GM18868 (cell line): ENCODE data around the gene RFXANK.

Experiments
- ATAC-seq: cut with Tn5 transposase; IDR thresholded peaks from one replicate; pipeline ENCODE4 v1.9.1; 2021; ENCODE audit warnings: mild to moderate bottlenecking, moderate library complexity; ENCODE audit not compliant: unreplicated experiment

RFXANK gene

GRCh38 chr19:19226663-19227062, 34.6 kb downstream of the RFXANK start:
- no peak for ATAC-seq

GRCh38 chr19:19227217-19227616, 35.2 kb downstream of the RFXANK start:
- no peak for ATAC-seq

DNA sequence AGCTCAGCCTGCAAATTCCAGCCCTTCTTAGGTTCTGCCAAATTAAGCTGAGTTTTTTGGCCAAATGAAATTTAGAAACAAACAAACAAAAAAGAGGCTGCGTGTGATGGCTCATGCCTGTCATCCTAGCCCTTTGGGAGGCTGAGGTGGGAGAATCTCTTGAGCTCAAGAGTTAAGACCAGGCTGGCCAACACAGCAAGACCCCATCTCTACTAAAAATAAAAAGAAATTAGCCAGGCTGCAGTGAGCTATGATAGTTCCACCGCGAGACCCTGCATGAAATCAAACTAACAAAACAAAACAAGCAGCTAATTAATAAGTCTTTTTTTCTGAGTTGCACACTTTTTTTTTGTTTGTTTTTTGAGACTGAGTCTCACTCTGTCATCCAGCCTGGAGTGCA, 37.6 kb downstream of the RFXANK start:
- no peak for ATAC-seq

DNA sequence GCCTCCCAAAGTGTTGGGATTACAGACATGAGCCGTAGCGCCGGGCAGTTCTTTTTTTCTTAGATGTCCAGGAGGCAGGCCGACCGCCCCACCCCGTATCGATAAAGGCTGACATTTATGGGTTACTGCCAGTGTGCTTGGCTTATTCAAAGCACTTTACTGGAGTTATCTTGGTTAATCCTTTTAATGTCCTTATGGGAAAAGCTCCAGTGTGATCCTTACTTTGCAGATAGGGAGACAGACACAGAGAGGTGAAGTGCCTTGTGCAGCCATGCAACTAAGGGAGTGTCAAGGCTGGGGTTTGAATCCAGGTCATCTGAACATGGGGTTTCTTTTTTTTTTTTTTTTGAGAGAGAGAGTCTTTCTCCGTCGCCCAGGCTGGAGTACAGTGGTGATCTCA, 38.9 kb downstream of the RFXANK start:
- no peak for ATAC-seq

DNA sequence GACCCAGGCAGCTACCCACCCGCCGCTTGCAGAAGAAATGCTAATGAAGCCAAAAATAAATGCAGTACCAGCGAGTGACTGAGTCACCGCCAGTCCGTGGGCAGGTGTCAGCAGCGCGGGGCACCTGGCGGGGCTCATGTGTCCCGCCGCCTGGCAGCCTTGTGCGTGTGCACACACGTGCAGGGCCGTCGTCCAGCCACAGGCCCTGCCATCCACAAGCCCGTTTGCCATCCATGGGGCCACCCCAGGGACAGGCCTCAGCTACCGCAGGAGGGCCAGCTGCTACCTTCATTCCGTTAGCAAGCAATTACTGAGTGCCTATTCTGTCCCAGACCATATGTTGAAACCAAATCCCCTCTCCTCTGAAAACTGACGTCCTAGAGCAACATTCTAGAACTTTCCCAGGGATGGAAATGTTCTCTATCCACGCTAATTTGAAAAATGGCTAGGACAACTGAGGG, 40.2 kb downstream of the RFXANK start:
- no peak for ATAC-seq

DNA sequence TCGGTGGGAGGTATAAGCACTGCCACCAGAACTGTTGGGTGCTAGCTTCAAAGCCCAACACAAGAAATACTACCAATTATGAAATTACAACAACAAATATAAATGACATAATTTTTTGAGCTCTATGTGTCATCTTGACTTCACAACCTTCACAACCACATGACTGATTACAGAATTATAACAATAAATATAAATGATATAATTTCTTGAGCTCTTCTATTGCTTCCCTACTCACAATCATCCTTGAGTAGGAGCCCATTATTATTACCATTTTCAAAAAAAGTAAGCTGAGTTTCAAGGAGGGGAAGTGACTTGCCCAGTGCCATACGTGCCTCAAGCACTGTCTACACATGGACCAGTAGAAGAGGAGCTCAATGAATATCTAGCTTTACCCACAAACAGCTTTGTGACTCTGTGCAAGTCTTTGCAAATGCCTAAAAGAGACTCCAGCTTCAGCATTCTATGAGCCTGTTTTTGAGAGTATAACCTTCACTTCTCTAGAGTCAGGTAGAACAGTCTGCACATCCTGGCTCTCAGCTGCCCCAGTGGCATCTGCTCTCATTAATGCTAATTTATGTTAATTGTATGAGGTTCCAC, 42.3 kb downstream of the RFXANK start:
- no peak for ATAC-seq

DNA sequence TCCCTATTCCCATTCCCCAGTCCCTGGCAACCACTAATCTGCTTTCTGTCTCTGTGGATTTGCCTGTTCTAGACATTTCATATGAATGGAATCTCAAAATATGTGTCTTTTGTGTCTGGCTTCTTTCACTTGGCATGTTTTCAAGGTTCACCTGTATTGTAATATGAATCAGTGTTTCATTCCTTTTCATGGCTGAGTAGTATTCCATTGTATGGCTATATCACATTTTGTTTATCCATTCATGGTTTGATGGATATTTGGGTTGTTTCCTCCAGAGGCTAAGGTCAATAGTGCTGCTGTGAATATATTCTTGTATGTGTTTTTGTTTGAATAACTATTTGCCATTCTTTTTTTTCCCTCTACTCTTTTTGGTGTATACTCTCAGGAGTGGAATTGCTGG, 44.1 kb downstream of the RFXANK start:
- no peak for ATAC-seq

DNA sequence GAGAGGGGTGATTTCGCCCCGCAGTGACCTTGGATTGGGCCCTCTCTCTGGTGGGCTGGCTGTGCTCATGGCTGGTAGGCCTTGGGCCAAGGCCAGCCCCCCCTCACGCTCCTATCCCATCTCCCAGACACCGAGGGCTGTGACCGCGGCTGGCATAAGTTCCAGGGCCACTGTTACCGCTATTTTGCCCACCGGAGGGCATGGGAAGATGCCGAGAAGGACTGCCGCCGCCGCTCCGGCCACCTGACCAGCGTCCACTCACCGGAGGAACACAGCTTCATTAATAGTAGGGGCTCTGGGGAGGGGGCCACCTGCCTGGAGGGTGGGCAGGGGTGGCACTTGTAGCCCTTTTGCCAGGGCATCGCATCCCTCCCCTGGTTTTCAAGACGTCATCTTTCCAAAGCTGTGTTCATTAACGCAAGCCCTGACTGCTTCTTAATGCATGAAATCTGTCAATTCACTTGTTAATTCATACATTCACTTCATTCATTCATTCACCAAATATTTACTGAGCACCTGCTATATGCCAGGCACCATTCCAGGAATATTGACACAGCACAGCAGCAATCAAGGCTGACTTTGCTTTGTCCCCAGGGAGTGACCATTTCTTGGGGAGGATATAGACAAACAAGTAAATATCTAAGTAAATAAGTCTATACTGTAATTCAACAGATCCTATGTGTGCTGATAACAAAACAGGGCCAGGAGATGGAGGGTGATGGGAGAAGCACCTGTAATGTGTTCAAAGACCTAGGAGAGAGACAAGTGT, 46.3 kb downstream of the RFXANK start:
- ATAC-seq, result no peak

DNA sequence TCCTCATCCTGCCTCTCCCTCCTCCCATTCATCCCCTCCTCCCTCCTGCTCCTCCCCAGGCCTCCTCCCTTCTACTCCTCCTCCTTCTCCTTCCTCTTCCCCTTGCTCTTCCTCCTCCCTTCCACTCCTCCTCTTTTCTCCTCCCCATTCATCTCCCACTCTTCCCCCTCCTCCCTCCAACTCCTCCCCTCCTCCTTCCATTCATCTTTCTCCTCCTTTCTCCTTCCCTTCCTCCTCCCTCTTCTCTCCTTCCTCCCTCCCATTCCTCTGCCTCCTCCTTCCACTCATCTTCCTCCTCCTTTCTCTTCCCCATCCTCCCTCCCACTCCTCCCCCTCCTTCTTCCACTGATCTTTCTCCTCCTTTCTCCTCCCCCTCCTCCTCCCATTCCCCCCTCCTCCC, 47.6 kb downstream of the RFXANK start:
- no peak for ATAC-seq

DNA sequence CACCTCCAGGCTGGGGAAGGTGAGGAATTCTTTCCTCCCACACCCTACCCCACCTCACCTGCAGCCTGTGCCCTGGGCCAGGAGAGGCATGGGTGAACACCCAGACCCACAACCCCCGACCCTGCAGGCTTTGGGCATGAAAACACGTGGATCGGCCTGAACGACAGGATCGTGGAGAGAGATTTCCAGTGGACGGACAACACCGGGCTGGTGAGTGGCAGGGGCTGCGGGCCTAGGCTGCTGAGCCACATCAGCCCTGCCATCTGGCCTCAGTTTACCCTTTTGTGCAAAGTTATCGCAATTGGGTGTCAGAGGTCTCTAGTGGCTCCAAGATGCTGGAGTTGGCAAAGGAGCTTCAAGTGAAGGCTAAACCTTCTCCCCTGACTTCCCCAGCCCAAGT, 48.4 kb downstream of the RFXANK start:
- ATAC-seq, result no peak

- ATAC-seq, result no peak
Observed at GRCh38 chr19:19250196-19250801, 58.2 kb downstream of the RFXANK start.
